Ovary (tissue), 9 donors: ENCODE results near the gene SH3PXD2A. TPM values are rescaled to one million over a fixed set of nuclear protein-coding genes. Genes with fewer than 3 reads are reported as not detected.

Source experiments
- DNase-seq, 5 donors: peaks; one replicate each; pipeline ENCODE4 v3.0.0-alpha.2; 2019 to 2020
- H3K27ac ChIP-seq, 2 donors: fragments of 200-600 bp; one replicate each; pipeline versions ENCODE4 v1.5.1 to v1.8.0; 2019 to 2022
- H3K27me3 ChIP-seq: fragments of 200-600 bp; one replicate; pipeline ENCODE4 v1.8.0; 2022
- H3K36me3 ChIP-seq: fragments of 200-600 bp; sonication (generic); one replicate; pipeline ENCODE4 v1.5.1; 2019
- H3K4me1 ChIP-seq: one replicate; pipeline ENCODE4 v1.8.1; 2013; ENCODE audit warnings: mild to moderate bottlenecking, moderate library complexity; ENCODE audit not compliant: insufficient read depth
- H3K4me3 ChIP-seq: fragments of 200-600 bp; sonication (generic); one replicate; pipeline ENCODE4 v1.5.1; 2017
- H3K9me3 ChIP-seq, 2 donors: fragments of 200-600 bp in 1 of 2; sonication (generic) in 1 of 2; one replicate each; pipeline versions ENCODE4 v1.5.1 to v1.8.1; 2013 to 2019; ENCODE audit warnings: mild to moderate bottlenecking in 1 of 2, moderate library complexity in 1 of 2
- EP300 ChIP-seq: sonication (generic); formaldehyde crosslinking; IDR thresholded peaks from one replicate; pipeline ENCODE4 v1.6.1; 2017; ENCODE audit warnings: antibody characterized with exemption
- POLR2A ChIP-seq: fragments of 450-650 bp; IDR thresholded peaks from one replicate; pipeline ENCODE4 v1.6.1; 2017; ENCODE audit warnings: antibody characterized with exemption, mild to moderate bottlenecking, moderate library complexity
- WGBS, 3 donors: extraction: QIAGEN DNeasy Blood & Tissue Kit in 1 of 3; methylation state at CpG; one replicate each; pipeline versions ENCODE4 v1.1.5 to v1.1.7; 2013 to 2017; 5-methylcytosine and 5-hydroxymethylcytosine counted together
- intact Hi-C, 4 donors: fragments of 100-400 bp; cut with DNase I; formaldehyde crosslinking; loops; one replicate each; pipeline versions ENCODE4 v1.11.0 to v1.15.1; 2022 to 2023
- polyA plus RNA-seq, 2 donors: library from polyadenylated mRNA; stranded (reverse); fragments of 200-250 nt in 1 of 2; fragments of 350-450 nt in 1 of 2; fragmentation: Illumina TruSeq in 1 of 2; extraction: RNeasy Lipid Tissue Mini Kit (QIAGEN cat#74804) in 1 of 2; gene quantifications; one replicate each; pipeline ENCODE4 v1.2.3, GENCODE V29; 2013 to 2014
- total RNA-seq, 7 donors: library from RNA; depleted of rRNA in 2 of 7; stranded (reverse); fragments of >200 nt in 2 of 7; fragmentation: NEBNext Ultra II Directional in 3 of 7; extraction: Animal tissue kit (Norgen Biotek cat#: 25700) in 3 of 7; gene quantifications; one replicate each; pipeline versions ENCODE4 v1.1.0 to v1.2.4, GENCODE V29; 2016 to 2023
- TF ChIP-seq, protein P1 (sequence below), 3 donors: fragments of 450-650 bp in 2 of 3; fragments of 200-600 bp in 1 of 3; IDR thresholded peaks; one replicate each; pipeline versions ENCODE4 v1.5.1 to v1.8.0; 2016 to 2022; ENCODE audit warnings: antibody characterized with exemption in 3 of 3, mild to moderate bottlenecking in 1 of 3
- donor health status: DM: no; HTN: no; CAD: no; lungs with moderate emphysema.
- donor health status: DM: no; HTN: no; CAD: no.
- donor health status: Bipolar disorder and iron deficiency.
- donor health status: DM: yes; HTN: yes; CAD: no.
- donor health status: DM: no; HTN: no; CAD: no.
- donor health status: DM: yes; HTN: yes; CAD: no.

The SH3PXD2A gene
- total and polyA plus RNA-seq, 9 donors, result 15.3 to 82.9 (median 52.2) TPM

DNA sequence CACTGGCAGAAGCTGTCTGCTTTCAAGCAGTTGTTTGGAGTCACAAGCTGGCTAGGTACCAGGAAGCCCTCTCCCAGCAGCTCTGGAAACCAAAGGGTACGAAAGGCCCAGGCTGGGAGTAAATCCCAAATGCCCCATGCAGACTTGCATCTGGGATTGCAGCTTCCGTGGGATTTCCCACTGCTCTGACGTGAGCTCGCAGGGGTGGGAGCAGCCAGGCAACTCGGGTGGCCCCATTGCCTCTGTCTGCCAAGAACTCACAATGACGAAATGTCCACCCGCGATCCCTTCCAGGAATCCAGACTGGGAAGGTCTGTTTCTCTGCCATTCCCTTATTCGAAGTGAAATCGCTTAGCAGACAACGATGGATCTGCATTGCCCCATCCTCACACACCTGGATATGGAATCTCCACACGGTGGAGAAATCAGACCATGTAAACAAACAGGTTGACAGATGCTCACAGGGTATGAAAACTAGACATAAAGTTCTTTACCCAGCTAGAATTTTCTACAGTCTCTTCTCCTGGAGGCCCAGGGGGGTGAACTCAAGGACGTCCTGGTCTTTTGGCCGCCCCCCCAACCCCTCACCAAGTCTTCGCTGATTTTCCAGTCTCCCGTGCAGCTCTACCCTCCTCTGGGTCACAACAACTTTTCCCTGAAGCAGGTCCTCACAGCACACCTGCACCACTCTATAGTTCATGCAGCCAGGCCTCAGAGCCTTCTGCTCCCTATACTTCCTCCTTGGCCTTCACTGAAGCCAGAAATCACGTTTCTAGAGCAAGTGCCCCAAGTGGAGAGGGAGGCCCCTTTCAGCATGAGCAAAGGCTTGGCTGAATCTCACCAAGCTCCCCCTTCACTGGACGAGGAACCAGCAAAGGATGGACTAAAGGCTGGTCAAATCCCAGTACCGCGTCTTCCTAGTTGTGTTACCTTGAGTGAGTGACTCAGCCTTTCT is 20.0 kb downstream of the SH3PXD2A start:
- TF ChIP-seq POLR2A, result no peak
- peak; percentile 26 for TF ChIP-seq EP300
- 43 to 48% (median 44%) methylated on average over 20 of the region's 20 CpGs for WGBS, 3 donors
- intact Hi-C loops, result no loop called here
- Histone ChIP-seq H3K27me3 (no peaks in the 10 kb centered on the region), H3K27ac (peak overlapping the region; percentile 44 to 58), H3K4me1 (peaks cover 10% of the 10 kb centered on the region), H3K4me3 (no peak overlapping the region), H3K9me3 (no peaks in the 10 kb centered on the region), H3K36me3 (no peaks in the 10 kb centered on the region)
- DNase-seq, result peak; percentile 78 to 92 (median 84)

DNA sequence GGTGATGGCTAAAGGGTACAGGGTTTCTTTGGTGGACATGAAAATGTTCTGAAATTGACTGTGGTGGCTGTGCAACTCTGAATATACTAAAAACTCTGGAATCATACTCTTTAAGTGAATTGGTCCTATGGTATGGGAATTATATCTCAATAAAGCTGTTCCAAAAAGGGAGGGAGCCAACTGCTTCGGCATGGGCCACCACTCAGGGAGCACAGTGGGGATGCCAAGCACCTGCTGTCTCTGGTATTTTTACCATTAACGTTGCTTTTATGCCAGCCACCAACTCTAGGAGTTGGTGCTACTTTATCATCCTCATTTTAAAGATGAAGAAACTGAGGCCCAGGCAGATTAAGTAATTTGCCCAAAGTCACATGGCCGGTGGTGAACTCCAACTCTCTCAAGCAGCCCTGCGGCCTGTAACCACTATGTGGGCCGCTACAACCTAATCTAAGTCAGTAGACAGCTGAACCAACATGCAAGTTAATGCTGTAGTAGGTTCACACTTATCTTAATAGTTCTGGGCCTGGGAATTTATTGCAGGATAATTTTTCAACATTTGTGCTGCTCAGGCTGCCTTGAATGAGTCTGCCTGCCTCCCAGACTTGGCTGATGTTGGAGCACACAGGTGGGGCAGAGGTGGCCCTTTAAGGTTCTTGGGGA is 20.8 kb downstream of the SH3PXD2A start:
- H3K36me3 ChIP-seq, result no peaks in the 10 kb centered on the region
- TF ChIP-seq EP300, result no peak
- TF ChIP-seq, protein P1, sequence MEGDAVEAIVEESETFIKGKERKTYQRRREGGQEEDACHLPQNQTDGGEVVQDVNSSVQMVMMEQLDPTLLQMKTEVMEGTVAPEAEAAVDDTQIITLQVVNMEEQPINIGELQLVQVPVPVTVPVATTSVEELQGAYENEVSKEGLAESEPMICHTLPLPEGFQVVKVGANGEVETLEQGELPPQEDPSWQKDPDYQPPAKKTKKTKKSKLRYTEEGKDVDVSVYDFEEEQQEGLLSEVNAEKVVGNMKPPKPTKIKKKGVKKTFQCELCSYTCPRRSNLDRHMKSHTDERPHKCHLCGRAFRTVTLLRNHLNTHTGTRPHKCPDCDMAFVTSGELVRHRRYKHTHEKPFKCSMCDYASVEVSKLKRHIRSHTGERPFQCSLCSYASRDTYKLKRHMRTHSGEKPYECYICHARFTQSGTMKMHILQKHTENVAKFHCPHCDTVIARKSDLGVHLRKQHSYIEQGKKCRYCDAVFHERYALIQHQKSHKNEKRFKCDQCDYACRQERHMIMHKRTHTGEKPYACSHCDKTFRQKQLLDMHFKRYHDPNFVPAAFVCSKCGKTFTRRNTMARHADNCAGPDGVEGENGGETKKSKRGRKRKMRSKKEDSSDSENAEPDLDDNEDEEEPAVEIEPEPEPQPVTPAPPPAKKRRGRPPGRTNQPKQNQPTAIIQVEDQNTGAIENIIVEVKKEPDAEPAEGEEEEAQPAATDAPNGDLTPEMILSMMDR (IDR thresholded peaks at IDR 0.05), result no peak
- TF ChIP-seq POLR2A, result no peak
- no peaks in the 10 kb centered on the region for H3K27me3 ChIP-seq
- H3K4me1 ChIP-seq, result peaks cover 12% of the 10 kb centered on the region
- 52 to 61% (median 57%) methylated on average over 5 of the region's 5 CpGs for WGBS, 3 donors
- intact Hi-C loops, result no loop called here
- no peak overlapping the region for H3K4me3 ChIP-seq
- peak in 1 of 5 donors; percentile 12 for DNase-seq
- H3K27ac ChIP-seq, result peak overlapping the region; percentile 30 to 44
- no peaks in the 10 kb centered on the region for H3K9me3 ChIP-seq

DNA sequence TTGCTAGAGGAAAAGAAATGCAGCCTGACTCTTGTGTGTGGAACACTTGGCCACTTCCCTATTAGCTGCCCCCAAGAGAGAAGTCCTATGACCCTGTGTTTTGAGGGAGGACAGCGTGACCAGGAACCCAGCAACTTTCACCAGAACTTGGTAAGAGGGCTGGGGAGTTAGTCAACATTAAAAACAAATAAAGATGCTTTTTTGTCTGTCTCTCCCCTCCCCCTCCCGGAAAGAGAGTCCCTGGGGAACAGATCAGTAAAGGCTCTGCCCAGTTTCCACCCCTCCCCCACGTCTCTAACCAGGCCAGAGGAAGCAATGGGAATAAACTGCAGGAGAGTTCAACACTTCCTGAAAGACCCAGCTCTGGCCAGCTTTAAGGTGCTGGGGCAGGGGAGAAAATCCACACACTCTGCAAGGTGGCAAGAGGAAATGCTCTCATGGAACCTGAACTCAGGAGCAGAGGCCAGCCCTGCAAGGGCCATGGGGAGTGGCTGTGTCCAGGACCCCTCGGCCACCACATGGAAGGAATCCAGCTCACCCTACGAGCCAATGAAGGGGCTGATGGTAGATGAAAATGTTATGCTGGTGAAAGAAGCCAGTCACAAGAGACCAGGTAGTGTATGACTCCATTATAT is 21.5 kb downstream of the SH3PXD2A start:
- intact Hi-C loops, result no loop called here
- Histone ChIP-seq H3K9me3 (no peaks in the 10 kb centered on the region), H3K27ac (peak overlapping the region; percentile 30 to 44), H3K27me3 (no peaks in the 10 kb centered on the region), H3K4me1 (peaks cover 14% of the 10 kb centered on the region), H3K36me3 (no peaks in the 10 kb centered on the region), H3K4me3 (no peak overlapping the region)
- peak; percentile 59 to 84 (median 75) for DNase-seq
- TF ChIP-seq, protein P1 (IDR thresholded peaks at IDR 0.05), result no peak
- peak; percentile 10 for TF ChIP-seq EP300
- WGBS, 3 donors, result 44 to 55% (median 50%) methylated on average over 5 of the region's 5 CpGs

DNA sequence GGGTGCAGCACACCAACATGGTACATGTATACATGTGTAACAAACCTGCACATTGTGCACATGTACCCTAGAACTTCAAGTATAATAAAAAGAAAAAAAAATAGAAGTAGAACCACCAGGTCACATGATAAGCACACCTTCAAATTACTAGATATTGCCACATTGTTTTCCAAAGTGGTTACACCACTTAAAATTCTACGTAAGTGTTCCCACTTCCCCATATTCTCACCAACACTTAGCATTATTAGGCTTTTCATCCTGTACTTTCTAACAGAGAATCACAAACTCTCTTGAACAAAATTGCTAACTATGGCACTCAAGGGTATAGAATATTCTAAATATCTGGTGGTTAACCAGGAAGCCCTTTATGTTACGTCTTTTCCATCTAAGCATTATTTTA is 22.6 kb downstream of the SH3PXD2A start:
- Histone ChIP-seq H3K9me3 (no peaks in the 10 kb centered on the region), H3K27ac (no peak overlapping the region), H3K4me3 (no peak overlapping the region), H3K36me3 (no peaks in the 10 kb centered on the region), H3K4me1 (peaks cover 14% of the 10 kb centered on the region), H3K27me3 (no peaks in the 10 kb centered on the region)
- 98 to 100% (median 99%) methylated on average over 2 of the region's 2 CpGs for WGBS, 3 donors
- intact Hi-C loops, result no loop called here
- no peak for DNase-seq
- TF ChIP-seq POLR2A, result no peak
- TF ChIP-seq EP300, result no peak
- TF ChIP-seq, protein P1 (IDR thresholded peaks at IDR 0.05), result no peak
